ENCODE data around the gene LGALS9. TPM values are rescaled to one million over a fixed set of nuclear protein-coding genes. Genes with fewer than 3 reads are reported as not detected.
"Not testable (repeated sequence)": the region's sequence is repeated elsewhere in the genome, so short reads cannot be mapped to it uniquely, and the experiment has no call there.

The LGALS9 gene
- polyA plus RNA-seq, 1 donor from 2014 or later, result not detected

DNA sequence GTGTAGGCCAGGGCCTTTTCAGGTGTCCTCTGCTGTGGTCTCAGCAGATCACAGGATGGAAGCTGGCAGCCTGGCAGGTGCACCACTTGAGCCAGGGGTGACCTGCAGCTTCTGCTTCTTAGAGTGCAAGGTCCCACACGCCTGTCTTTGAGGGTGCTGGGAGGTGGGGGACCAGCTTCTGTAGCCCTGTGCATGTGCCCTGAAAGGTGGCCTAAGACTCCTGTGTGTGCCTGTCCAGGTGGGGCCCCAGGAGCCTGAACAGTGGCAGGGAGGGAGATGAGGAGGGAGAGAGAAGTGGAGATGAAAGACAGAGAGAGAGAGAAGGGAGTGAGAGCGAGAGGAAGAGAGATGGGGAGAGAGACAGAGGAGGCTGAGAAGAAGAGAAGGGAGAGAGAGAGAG is 46.2 kb downstream of the LGALS9 start:
- TF ChIP-seq, protein P1, sequence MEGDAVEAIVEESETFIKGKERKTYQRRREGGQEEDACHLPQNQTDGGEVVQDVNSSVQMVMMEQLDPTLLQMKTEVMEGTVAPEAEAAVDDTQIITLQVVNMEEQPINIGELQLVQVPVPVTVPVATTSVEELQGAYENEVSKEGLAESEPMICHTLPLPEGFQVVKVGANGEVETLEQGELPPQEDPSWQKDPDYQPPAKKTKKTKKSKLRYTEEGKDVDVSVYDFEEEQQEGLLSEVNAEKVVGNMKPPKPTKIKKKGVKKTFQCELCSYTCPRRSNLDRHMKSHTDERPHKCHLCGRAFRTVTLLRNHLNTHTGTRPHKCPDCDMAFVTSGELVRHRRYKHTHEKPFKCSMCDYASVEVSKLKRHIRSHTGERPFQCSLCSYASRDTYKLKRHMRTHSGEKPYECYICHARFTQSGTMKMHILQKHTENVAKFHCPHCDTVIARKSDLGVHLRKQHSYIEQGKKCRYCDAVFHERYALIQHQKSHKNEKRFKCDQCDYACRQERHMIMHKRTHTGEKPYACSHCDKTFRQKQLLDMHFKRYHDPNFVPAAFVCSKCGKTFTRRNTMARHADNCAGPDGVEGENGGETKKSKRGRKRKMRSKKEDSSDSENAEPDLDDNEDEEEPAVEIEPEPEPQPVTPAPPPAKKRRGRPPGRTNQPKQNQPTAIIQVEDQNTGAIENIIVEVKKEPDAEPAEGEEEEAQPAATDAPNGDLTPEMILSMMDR (IDR thresholded peaks at IDR 0.05; ENCODE audit: poor library complexity, severe bottlenecking), result no peak
- TF ChIP-seq RAD21 (conservative IDR thresholded peaks at IDR 0.05) (no peak), EP300 (conservative IDR thresholded peaks at IDR 0.05; ENCODE audit: poor library complexity, severe bottlenecking) (no peak), TAF1 (IDR thresholded peaks at IDR 0.05; ENCODE audit: low read depth) (no peak), MXI1 (conservative IDR thresholded peaks at IDR 0.05; ENCODE audit: poor library complexity, severe bottlenecking) (no peak), EZH2 (IDR thresholded peaks at IDR 0.05; ENCODE audit: borderline replicate concordance, insufficient read depth, low read length, poor library complexity, severe bottlenecking) (no peak)
- H2AFZ ChIP-seq (ENCODE audit: low read depth, low read length), result no peak overlapping the region
- no peaks in the 10 kb centered on the region for H3F3A ChIP-seq (ENCODE audit: insufficient read depth, low read length, poor library complexity, severe bottlenecking)
- no peak overlapping the region for H3K4me3 ChIP-seq (ENCODE audit: low read length)
- no peaks in the 10 kb centered on the region for H4K20me1 ChIP-seq (ENCODE audit: insufficient read depth)
- H3K9me2 ChIP-seq (ENCODE audit: insufficient read depth, low read length), result no peaks in the 10 kb centered on the region
- no peaks in the 10 kb centered on the region for H3K27me3 ChIP-seq (ENCODE audit: insufficient read depth, low read depth, low read length)
- H3K9ac ChIP-seq (ENCODE audit: low read length), result no peak overlapping the region
- no peaks in the 10 kb centered on the region for H3K36me3 ChIP-seq (ENCODE audit: insufficient read depth, low read length)
- no peak overlapping the region for H3K27ac ChIP-seq (ENCODE audit: low read length)
- no peaks in the 10 kb centered on the region for H3K79me2 ChIP-seq (replicated peaks; ENCODE audit: insufficient read depth, low read length)
- no peaks in the 10 kb centered on the region for H3K9me3 ChIP-seq (ENCODE audit: low read length)
- H3K4me2 ChIP-seq (ENCODE audit: low read length), result no peak overlapping the region

DNA sequence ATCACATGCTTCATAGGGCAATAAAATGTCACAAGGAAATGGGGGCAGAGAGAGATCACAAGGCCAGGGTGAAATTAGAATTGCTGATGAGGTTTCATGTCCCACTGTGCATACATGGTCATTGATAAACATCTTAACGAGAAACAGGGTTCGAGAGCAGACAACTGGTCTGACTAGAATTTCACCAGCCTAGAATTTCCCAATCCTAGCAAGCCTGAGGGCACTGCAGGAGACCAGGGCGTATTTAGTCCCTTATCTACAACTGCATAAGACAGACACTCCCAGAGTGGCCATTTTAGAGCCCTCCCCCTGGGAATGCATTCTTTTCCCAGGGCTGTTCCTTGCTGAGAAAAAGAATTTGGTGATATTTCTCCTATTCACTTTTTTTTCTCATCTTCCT is 55.3 kb downstream of the LGALS9 start:
- not testable (repeated sequence) for H3K79me2 ChIP-seq (replicated peaks; ENCODE audit: insufficient read depth, low read length); H3K27ac ChIP-seq (ENCODE audit: low read length); H4K20me1 ChIP-seq (ENCODE audit: insufficient read depth); H3F3A ChIP-seq (ENCODE audit: insufficient read depth, low read length, poor library complexity, severe bottlenecking); H3K4me3 ChIP-seq (ENCODE audit: low read length); H2AFZ ChIP-seq (ENCODE audit: low read depth, low read length); H3K4me2 ChIP-seq (ENCODE audit: low read length); H3K9me2 ChIP-seq (ENCODE audit: insufficient read depth, low read length); H3K9ac ChIP-seq (ENCODE audit: low read length); H3K36me3 ChIP-seq (ENCODE audit: insufficient read depth, low read length); H3K9me3 ChIP-seq (ENCODE audit: low read length); H3K27me3 ChIP-seq (ENCODE audit: insufficient read depth, low read depth, low read length)

DNA sequence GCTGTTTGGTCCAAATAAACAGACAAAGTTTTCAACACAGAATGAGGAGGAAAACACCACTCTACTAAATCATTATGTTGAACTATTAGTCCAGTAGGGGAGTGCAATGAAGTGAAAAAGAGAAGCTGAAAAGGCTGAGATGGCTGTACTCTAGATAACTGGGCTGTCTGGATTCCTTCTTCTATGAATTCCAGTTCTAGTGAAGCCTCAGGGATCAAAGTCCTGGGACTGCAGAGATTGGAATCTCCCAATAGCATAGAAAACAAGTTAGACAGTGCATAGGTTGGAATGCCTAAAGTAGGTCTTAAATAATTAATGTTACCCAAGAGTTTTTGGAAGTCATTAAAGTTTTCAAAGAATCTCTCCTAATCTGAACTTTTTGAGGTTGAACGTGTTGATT is 59.9 kb downstream of the LGALS9 start:
- TF ChIP-seq TAF1 (IDR thresholded peaks at IDR 0.05; ENCODE audit: low read depth) (no peak), EZH2 (IDR thresholded peaks at IDR 0.05; ENCODE audit: borderline replicate concordance, insufficient read depth, low read length, poor library complexity, severe bottlenecking) (no peak), POLR2AphosphoS5 (IDR thresholded peaks at IDR 0.05) (no peak), RAD21 (conservative IDR thresholded peaks at IDR 0.05) (no peak), SMC3 (conservative IDR thresholded peaks at IDR 0.05; ENCODE audit: poor library complexity) (no peak), MXI1 (conservative IDR thresholded peaks at IDR 0.05; ENCODE audit: poor library complexity, severe bottlenecking) (no peak)
- TF ChIP-seq, protein P1 (IDR thresholded peaks at IDR 0.05; ENCODE audit: poor library complexity, severe bottlenecking), result no peak
- H3K79me2 ChIP-seq (replicated peaks; ENCODE audit: insufficient read depth, low read length), result no peaks in the 10 kb centered on the region
- no peaks in the 10 kb centered on the region for H3K27me3 ChIP-seq (ENCODE audit: insufficient read depth, low read depth, low read length)
- no peak overlapping the region for H2AFZ ChIP-seq (ENCODE audit: low read depth, low read length)
- no peaks in the 10 kb centered on the region for H3F3A ChIP-seq (ENCODE audit: insufficient read depth, low read length, poor library complexity, severe bottlenecking)
- no peak overlapping the region for H3K4me3 ChIP-seq (ENCODE audit: low read length)
- no peak overlapping the region for H3K9ac ChIP-seq (ENCODE audit: low read length)
- H3K9me2 ChIP-seq (ENCODE audit: insufficient read depth, low read length), result no peaks in the 10 kb centered on the region
- no peak overlapping the region for H3K27ac ChIP-seq (ENCODE audit: low read length)
- H3K9me3 ChIP-seq (ENCODE audit: low read length), result no peaks in the 10 kb centered on the region
- no peaks in the 10 kb centered on the region for H3K36me3 ChIP-seq (ENCODE audit: insufficient read depth, low read length)
- no peaks in the 10 kb centered on the region for H4K20me1 ChIP-seq (ENCODE audit: insufficient read depth)
- no peak overlapping the region for H3K4me2 ChIP-seq (ENCODE audit: low read length)

DNA sequence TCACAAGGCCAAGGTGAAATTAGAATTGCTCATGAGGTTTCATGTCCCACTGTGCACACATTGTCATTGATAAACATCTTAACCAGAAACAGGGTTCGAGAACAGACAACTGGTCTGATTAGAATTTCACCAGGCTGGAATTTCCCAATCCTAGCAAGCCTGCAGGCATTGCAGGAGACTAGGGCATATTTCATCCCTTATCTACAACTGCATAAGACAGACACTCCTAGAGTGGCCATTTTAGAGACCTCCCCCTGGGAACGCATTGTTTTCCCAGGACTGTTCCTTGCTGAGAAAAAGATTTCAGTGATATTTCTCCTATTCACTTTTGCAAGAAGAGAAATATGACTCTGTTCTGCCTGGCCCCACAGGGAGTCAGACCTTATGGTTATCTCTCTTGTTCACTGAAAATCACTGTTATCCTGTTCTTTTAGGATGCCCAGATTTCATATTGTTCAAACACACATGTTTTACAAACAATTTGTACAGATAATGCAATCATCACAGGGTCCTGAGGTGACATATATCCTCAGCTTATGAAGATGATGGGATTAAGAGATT is 64.3 kb downstream of the LGALS9 start:
- not testable (repeated sequence) for H3K9me2 ChIP-seq (ENCODE audit: insufficient read depth, low read length); H3K9me3 ChIP-seq (ENCODE audit: low read length); H3K27me3 ChIP-seq (ENCODE audit: insufficient read depth, low read depth, low read length); H3K36me3 ChIP-seq (ENCODE audit: insufficient read depth, low read length); H3K4me2 ChIP-seq (ENCODE audit: low read length); H3K4me3 ChIP-seq (ENCODE audit: low read length); H3K79me2 ChIP-seq (replicated peaks; ENCODE audit: insufficient read depth, low read length); H3F3A ChIP-seq (ENCODE audit: insufficient read depth, low read length, poor library complexity, severe bottlenecking); H3K27ac ChIP-seq (ENCODE audit: low read length); H3K9ac ChIP-seq (ENCODE audit: low read length); H4K20me1 ChIP-seq (ENCODE audit: insufficient read depth); H2AFZ ChIP-seq (ENCODE audit: low read depth, low read length)

Measured in neural cell (in vitro differentiated cells).